ENCODE measurements around the gene PGM1.

Gene PGM1

GRCh38 chr1:63601463-63601862, 8.3 kb downstream of the PGM1 start:
- no peak for DNase-seq

GRCh38 chr1:63601912-63602311, 8.7 kb downstream of the PGM1 start:
- DNase-seq: no peak

- DNase-seq: no peak
Observed at GRCh38 chr1:63602629-63603028, 9.4 kb downstream of the PGM1 start.

DNA sequence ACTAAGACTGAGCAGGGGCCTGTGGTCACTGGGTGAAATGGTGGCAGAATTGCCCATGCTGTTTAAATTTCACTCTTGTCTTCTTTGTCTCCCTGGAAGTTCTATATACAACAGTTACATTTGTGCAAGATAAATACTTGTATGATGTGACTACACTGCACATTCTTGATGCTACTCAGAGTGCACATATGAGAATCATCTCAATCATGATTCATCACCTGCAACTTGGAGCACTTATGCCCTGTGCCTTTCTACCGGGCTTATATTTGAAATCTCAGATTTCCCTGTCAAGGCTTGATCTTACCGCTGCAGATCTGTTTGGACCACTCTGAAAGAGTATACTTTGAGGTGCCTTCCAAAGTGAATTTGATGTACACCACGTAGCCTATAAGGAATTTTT, 10.6 kb downstream of the PGM1 start:
- DNase-seq: no peak

- DNase-seq: no peak
Observed at GRCh38 chr1:63607322-63607721, 14.1 kb downstream of the PGM1 start.

DNA sequence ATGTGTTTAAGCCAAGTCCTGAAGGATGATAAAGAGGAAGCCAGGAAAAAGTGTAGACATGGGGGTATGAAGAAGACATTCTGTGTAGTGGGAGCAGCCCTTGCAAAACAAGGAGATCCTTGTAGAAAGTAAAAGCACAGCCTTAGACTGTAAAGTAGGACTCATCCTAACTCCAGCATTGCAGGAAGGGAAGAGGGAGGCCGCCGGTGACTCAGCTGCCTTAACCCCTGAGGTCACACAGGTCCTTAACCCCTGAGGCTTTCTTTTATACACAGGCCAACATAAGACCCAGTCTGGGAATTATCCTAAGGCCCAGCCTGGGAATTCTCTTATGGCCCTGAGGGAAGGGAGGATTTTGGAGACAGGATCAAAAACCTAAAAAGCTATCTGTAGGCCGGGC, 18.0 kb downstream of the PGM1 start:
- no peak for DNase-seq

GRCh38 chr1:63612564-63612963, 19.4 kb downstream of the PGM1 start:
- DNase-seq: no peak

GRCh38 chr1:63612971-63613370, 19.8 kb downstream of the PGM1 start:
- no peak for DNase-seq

DNA sequence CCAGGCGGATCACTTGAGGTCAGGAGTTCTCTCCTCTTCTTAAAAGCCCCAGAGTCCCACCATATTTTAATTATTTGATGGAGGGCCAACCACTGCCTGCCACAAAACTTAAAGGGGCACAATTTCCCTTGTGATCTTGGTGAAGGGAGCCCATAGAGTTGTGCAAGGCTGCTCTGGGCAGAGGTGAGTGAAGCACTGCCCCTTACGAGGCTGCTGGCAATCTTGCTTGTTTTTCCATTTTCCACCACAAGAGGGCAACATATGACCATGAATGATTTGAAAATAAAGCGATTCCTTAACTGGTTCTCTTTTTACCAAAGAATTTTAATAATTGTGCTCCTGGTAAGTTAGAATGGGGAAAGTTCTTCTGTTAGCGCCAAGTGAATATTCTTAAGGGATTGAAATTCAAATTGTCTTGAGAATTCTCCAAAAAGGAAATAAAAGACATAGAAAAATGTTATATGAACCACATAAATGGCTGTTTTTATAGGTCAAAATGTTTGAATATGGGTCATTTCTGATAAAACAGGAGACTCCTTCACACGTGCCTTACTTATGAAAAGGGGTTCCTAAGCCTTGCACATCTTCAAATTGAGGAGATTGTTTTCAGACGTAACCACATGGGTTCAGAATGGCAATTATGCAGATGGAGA, 22.7 kb downstream of the PGM1 start:
- no peak for DNase-seq

DNA sequence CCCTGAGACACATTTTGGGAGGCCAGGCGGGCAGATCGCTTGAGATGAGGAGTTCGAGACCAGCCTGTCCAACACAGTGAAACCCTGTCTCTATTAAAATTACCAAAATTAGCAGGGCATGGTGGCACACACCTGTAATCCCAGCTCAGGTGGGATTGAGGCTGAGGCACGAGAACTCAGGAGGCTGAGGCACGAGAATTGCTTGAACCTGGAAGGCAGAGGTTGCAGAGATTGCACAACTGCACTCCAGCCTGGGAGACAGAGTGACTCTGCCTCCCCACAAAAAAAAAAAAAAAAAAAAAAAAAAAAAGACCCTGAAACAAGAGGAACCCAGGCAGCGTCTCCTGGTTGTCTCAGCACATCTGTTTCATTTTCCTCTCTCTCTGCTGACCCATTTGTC, 24.2 kb downstream of the PGM1 start:
- DNase-seq: no peak

DNA sequence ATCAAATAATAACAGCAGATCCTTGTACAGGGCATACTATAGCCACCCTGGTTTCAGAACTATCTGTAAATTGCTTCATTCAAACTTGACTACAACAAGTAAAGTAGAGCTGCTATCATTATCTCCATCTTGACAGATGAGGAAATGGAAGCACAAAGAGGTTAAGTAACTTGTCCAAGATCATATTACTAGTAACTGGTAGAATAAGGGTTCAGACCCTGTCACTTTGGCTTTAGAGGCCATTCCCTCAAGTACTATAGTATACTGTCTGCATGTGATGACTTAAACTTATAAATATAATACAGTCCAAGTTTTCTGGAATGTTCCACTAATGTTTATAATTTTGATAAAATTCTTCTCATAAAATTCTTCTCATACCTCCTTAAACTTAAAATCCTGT, 24.8 kb downstream of the PGM1 start:
- no peak for DNase-seq

DNA sequence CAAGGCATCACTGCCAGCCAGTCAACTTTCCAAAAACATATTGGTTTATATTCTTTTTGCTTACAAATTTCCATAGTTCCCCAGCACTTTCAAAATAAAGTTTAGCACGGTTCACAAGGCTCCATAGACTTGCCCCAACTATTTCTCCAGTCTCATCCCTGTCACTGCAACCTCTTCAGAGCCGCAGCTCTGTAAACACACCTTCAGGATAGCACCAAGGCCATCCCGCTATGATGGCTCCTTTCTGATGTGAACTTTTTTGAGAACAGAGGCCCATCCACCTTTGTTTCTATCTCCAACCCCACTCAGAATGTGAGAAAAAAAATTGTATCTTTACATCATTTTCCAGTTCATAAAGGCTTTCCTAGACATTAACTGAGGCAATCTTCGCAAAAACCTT, 26.3 kb downstream of the PGM1 start:
- DNase-seq: no peak

DNA sequence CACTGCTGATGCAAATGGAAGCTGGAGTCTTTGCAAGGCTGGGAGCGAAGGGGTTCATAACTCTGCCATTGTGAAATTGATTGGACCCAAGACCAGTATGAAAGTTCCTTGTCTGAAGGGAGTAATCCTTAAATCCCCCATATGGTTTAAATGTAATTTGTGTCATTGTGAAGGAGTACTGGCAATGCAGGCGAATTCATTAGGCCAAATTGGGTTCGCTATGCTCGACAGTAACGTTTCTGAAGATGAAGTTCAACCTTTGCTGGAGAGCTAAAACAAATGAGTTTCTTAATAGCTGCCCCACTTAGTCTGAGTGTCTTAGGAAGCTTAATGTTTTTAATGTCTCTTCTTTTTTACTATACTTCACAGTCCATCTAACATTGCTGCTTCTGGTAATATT, 27.5 kb downstream of the PGM1 start:
- no peak for DNase-seq

DNA sequence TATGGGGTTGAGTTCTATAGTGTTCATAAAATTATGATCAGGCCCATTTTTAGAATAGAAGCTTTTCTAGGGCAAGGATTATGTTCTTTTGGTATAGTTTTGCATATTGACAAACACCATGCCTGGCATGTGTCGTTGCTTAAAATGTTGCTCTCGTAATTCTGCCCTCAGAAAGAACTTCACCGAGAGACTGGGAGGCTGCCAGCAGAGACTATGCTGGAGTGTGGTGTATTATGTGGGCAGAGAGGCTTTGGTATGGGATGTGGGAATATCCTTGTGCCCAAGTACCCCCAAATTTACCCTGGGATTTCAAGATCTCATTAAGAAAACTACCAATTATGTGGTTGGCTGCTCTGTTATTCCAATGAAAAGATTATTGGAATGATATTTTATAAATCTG, 27.9 kb downstream of the PGM1 start:
- DNase-seq: no peak

DNA sequence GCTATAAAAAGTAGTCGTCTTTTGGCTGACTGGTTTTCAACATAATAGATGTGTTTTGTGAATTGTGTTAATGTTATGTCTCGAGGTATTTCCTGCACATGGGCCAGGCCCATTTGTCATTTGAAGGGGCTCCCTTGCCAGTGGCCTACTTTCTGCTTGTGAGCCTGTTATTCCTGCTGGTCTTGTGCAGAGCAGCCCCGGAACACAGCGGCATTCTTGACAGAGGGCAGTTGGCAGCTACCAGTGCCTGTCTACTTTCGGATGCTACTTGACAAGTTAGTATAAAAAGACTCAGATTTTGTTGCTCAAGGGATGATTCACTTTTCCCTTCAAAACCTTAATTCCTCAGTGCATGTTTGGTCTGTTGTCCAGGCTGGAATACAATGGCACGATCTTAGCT, 28.5 kb downstream of the PGM1 start:
- no peak for DNase-seq

- no peak for DNase-seq
Observed at GRCh38 chr1:63622849-63623566, 29.8 kb downstream of the PGM1 start.

- no peak for DNase-seq
Observed at GRCh38 chr1:63623952-63624351, 30.7 kb downstream of the PGM1 start.

DNA sequence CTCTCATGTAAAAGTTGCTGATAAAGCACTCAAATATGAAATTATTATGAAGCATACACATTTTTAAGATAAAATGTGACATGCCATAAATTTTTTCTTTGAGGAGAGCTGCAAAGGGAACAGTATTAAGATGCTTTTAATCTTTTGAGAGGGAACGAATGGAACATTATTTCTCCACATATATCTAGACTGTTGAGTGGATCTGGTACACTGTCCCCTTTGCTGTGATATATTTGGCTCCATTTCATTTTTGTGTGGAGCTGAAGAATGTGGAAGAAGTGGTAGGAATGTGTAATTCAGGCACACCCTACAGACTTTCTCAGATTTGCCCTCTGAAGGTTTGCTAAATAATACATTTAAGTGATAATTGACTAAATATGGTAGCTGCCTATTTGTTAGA, 31.7 kb downstream of the PGM1 start:
- DNase-seq: no peak

DNA sequence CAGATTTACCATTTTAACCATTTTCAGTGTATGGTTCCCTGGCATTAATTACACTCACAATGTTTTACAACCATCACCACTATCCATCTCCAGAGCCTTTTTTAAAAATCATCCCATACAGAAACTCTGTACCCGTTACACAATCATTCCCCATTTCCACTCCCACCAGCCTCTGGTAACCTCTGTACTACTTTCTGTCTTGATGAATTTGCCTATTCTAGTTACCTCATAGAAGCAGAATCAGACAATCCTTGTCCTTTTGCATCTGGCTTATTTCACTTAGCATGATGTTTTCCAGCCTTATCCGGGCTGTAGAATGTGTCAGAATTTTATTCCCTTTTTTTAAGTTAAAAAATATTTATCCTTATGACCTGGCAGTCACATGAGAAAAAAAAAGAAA, 33.0 kb downstream of the PGM1 start:
- no peak for DNase-seq

DNA sequence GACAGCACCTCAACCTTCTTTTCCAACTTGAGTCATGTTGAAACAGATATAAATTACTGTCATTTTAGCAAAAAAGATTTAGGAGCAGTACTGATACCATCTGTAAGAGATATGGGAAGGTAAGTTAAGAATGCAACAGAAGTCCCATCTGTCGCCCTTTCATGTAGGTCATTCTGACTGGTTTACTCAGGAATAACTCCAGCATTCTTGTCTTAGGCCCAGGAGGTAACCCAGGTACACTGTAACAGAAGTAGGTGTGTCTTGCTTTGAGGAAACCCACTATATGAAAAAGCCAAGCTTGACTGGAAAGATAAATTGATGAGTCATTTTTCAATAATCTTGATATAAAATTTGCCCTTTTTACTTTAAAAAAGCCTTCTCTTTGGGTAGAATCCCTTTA, 35.4 kb downstream of the PGM1 start:
- no peak for DNase-seq

DNA sequence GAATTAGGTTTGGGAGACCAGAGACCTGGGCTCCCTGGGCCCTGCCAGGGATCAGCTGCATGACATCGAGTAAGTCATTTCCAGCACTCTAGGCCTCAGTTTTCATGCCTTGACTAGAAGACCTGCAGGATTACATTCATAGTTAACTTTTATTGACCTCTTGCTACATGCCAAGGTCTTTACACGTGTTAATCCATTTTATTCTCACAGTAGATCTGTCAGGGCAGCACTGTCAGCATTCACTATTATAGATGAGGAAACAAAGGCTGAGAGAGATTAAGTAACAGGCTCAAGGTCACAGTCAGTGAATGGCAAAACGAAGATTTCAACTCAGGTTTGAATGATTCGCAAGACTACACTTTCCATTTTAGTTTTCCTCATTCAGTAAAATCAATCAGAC, 37.0 kb downstream of the PGM1 start:
- DNase-seq: no peak

GRCh38 chr1:63630666-63631065, 37.5 kb downstream of the PGM1 start:
- no peak for DNase-seq

GRCh38 chr1:63632110-63632509, 38.9 kb downstream of the PGM1 start:
- DNase-seq: no peak

DNA sequence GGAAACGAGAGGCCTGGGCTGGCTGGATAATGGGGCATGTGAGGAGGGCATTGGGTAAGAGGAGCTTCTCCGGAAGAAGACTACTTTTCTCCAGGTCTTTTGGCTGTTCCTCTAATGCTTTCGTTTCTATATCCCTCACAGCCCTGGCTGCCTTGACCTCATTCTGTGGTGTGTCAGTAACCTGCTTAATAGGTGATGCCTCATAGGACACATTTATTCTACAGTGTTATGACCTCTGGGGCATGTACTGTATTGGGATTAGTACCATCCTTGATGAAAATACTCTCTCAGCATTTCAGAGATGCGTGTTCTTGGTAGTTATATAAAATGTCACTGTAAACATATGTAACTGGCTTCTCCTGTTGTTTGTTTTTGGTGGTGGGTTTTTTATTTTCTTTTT, 40.1 kb downstream of the PGM1 start:
- DNase-seq: no peak

DNA sequence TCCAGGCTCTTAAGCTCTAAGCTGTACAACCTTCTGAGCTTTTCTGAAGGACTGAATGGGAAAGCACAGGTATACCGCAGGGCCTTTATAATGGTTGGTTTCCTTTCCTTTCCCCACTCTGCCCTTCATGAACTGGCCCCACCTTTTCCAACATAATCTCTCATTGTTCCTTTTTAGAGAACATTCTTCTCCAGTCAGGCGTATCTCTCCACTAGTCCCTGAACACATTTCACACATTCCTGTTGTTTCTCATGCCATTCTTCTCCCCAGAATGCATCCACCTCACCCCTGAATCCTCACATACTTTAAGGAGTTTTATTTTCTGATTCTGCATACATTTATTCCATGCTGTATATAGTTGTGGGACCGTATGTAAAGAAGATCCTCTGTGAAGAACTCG, 41.3 kb downstream of the PGM1 start:
- DNase-seq: no peak
